IPS-NIHi11 (cell line): Measurements from ENCODE around the gene SERPINB2.

Experiments
- DNase-seq: peaks from one replicate; pipeline ENCODE4 v3.0.0; 2012; ENCODE audit warnings: mixed read lengths, low spot score

SERPINB2 gene

DNA sequence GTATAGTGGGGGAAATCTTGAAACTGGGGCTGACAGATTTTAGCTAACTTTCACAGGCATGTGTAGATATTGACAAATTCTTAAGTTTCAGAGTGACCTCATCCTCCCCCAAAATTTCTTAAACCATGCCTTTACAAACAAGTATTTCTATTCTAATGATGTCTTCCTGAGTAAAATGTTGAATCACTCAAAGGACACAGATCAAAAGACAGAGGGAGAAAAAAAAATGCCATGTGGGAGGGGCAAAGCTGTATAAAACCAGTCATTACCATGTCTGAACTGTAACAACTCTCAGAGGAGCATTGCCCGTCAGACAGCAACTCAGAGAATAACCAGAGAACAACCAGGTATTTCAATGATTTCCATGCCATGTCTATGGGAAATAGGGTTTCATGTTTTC is at the start of gene SERPINB2:
SERPINB2 (plus strand) TSS at position 282 of the 400 bp plus-strand sequence. CDS start 3,740 bp downstream, outside the sequence.
- no peak for DNase-seq

GRCh38 chr18:63843008-63843407 is 44.5 kb upstream of the SERPINB2 start:
- no peak for DNase-seq

GRCh38 chr18:63844254-63844653 is 43.3 kb upstream of the SERPINB2 start:
- peak; percentile 25 for DNase-seq

GRCh38 chr18:63848159-63848558 is 39.3 kb upstream of the SERPINB2 start:
- DNase-seq = peak; percentile 52

GRCh38 chr18:63850020-63850419 is 37.5 kb upstream of the SERPINB2 start:
- DNase-seq = peak; percentile 48

DNA sequence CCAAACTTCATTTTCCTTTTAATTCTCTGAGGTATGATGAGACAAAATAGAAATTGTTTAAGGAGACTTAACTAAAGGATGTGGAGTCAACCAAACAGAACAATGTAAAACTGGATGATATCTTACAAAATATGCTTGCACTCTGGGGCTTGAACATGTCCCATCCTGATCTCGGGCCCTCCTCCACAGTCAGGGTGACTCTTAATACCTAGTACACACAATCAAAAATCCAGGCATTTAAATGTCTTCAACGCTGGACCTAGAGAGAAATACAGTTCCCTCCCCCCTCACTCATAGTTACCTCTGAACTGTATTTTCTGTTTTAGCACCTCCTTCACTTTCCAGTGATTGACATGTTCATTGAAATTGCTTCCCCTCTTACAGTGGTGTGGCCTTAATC is 36.9 kb upstream of the SERPINB2 start:
- no peak for DNase-seq

GRCh38 chr18:63858456-63858855 is 29.0 kb upstream of the SERPINB2 start:
- no peak for DNase-seq

GRCh38 chr18:63859781-63860475 is 27.6 kb upstream of the SERPINB2 start:
- no peak for DNase-seq

DNA sequence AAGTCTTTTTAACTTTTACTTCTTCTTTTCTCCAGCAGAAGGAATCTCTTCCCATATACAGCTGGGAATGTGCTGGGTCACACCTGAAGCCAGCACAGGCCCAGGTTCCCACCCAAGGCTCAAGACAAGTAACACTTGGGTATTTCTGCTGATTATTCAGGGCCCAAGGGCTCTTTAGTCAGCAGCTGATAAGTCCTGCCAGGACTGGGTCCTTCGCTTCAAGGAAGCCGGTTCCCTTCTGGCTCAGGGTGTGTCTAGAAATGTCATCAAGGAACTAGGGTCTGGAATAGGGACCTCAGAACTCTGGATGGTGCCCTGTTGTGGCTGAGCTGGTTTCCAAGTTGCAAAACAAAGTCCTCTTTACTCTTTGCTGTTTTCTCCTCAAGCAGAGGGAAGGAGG is 27.0 kb upstream of the SERPINB2 start:
- DNase-seq = no peak

DNA sequence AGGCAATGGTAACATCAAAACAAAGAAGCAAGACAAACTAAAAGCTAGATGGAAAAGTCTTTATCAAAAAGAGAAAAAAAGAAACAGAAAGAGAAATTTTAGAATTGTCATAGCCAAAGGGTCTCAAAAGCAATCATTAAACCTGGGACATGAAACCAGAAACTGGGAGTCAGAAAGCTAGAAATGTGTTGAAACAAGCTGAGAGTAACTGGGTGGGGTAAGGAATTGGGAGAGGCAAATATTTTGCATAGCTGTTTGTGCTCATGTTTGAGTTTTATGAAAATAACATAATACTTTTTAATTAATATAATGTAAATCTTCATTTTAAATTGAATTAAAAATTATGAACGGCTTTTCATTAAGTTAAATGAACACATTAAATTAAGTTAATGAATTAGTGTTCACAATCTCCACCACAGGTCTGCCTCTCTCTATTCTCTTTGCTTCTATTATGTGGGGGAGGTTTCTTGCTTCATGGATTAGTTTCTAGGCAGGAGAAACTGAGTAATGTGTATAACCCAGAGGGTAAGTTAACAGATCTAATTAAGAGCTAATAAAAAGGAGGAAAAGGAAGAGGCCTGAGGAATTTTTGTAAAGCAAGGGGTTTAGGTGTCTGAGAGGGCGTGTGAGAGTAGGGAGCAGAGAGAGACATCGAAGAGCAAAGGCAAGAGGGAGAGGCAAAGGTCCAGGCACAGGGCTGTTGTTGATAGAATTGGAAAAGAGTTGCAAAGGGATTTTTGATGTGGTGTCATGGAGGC is 20.0 kb upstream of the SERPINB2 start:
- no peak for DNase-seq

DNA sequence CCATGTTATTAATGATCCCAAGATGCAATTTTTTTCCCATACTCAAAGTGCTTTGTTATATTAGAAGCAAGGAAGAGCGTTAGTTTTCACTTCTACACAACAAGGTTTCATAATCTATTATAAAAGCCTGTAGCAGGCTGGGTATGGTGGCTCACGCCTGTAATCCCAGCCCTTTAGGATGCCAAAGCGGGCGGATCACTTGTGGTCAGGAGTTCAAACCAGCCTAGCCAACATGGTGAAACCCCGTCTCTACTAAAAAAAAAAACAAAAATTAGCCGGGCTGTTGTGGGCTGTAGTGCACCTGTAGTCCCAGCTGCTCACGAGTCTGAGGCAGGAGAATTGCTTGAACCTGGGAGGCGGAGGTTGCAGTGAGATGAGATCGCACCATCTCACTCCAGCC is 19.0 kb upstream of the SERPINB2 start:
- no peak for DNase-seq

GRCh38 chr18:63869374-63869773 is 18.1 kb upstream of the SERPINB2 start:
- DNase-seq = no peak

- DNase-seq = no peak
These were observed 17.7 kb upstream of the SERPINB2 start for GRCh38 chr18:63869851-63870250.

GRCh38 chr18:63871836-63872235 is 15.7 kb upstream of the SERPINB2 start:
- no peak for DNase-seq

- DNase-seq = no peak
These were observed 14.9 kb upstream of the SERPINB2 start for GRCh38 chr18:63872586-63872985.

- DNase-seq = no peak
These were observed 9.2 kb upstream of the SERPINB2 start for GRCh38 chr18:63878343-63878742.

DNA sequence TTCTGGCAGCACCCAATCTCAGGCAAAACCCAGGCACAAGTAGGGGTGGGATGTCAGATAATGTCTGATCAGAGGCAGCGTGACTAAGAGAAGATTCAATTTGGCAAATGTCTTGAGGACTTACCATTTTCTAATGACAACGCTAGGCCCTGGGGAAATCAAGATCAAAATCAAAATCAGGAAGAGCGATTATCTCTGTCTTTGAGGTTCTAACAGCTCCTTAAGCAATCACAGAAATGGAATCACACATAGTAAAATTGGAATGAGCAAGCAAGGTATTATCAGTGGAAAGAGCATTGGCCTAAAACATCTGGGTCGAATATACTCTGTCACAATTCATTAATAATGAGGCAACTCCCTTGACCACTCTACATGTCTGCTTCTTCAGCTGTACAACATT is 8.6 kb upstream of the SERPINB2 start:
- DNase-seq = no peak

- no peak for DNase-seq
These were observed 7.8 kb upstream of the SERPINB2 start for GRCh38 chr18:63879709-63880108.

DNA sequence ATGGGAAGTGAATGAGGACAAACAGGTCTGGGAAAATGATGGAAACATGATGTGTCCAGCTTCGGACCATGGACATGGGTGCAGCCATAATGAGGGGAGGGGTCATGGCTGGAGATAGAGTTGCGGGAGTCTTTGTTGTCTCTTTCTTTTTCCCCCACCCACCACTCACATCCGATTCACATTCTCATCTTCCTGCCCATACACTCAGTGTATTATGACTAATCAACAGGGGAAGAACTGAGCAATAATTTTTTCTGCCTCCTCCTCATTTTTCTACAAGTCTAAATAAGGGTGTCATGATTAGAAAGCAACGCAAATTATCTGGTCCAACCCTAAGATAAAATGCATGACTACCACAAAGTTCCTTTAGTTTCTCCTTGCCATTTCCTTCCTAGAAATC is 5.7 kb upstream of the SERPINB2 start:
- DNase-seq = no peak

DNA sequence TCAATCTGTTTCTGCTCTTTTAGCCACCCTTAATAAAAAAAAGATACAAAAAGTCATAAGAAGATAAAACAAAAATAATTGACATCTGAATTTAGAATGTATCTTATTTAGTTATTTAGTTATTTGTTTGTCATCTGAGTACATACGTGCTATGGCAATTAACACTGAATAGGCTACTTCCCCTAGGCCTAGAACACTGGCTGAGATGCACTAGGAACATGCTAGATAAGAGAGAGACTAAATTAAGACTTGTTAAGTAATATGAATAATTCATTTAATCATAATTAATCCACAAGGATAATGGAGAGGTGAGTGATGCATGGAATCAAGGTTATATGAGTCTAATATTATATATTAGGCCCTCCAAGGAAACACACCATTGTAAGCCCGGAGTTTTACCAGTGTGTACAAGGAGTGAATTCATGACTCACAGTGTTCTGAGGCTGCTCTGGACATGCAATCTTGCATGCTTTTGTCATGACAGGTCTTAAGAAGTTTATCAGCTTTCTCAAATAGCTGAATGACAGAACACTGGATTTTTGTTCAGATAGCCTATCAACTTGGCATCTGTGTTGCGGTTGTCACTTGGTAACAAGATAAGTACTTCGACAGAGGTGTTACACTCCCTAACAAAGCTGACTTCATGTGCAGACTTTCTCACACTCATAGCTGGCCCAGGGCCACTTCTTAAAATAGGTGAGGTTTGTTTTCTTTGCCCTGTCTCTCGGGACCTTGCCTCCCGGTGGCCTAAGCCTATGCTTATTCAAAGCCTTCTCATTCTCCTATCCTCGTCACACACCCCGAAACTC is 5.0 kb upstream of the SERPINB2 start:
- DNase-seq = no peak

GRCh38 chr18:63883617-63884016 is 3.9 kb upstream of the SERPINB2 start:
- DNase-seq = no peak

DNA sequence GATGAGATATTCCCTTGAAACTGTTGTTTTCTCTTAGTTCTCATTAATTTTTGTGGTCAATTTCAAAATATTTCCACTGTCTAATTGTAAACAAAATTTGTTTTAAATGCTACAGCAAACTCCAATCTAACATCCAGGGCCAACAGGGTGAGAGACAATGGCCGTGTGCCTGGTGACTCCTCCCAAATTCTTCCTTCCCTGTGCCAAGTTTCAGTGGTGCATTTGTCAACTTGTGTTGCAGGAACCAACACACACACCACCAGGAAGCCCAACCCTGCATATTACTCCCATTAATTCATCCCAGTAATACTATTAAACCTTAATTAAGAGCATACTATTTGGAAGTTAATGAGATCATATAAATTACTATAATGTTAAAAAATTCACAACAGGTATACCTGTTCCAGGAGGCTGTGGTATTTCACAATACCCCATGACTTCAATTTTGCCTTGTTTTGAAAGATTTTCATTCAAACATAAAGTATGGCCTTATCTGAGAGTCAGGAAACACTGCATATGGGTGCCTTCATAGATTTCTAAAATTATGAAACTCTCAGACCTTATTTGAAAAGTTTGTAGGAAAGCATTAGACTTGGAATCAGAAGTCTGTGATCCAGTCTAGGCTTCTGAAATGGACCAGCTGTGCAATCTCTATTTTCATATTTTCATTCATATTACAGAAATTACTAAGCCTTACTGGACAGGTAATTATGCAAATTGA is 1.1 kb downstream of the SERPINB2 start:
- no peak for DNase-seq
